ENCODE results near the gene CCHCR1. TPM values are rescaled to one million over a fixed set of nuclear protein-coding genes. Genes with fewer than 3 reads are reported as not detected.
"Not testable (repeated sequence)": the region's sequence is repeated elsewhere in the genome, so short reads cannot be mapped to it uniquely, and the experiment has no call there.

The CCHCR1 gene
- 10 to 100 TPM; 28.3 to 86.6 (median 36.2) TPM for total RNA-seq

GRCh38 chr6:31157513-31158139 is at the start of gene CCHCR1:
CCHCR1 (minus strand) TSS chr6:31157802; CDS start chr6:31157600, 202 bp downstream.
- Histone ChIP-seq H3K9me3 (no peaks in the 10 kb centered on the region), H3K36me3 (peaks cover 0 to 13% (median 0%) of the 10 kb centered on the region in 3 donors), H3K27me3 (no peaks in the 10 kb centered on the region), H3K27ac (peak within 1 kb of the TSS; percentile 55 to 85 (median 75)), H3K4me1 (peaks cover 0 to 22% (median 11%) of the 10 kb centered on the region in 4 donors), H3K4me3 (peak within 1 kb of the TSS; percentile 61 to 75 (median 66))
- DNase-seq, result no peak
- TF ChIP-seq POLR2A (IDR thresholded peaks at IDR 0.05) (no peak), CTCF (IDR thresholded peaks at IDR 0.05) (no peak)

GRCh38 chr6:31205638-31206037 is 48.0 kb upstream of the CCHCR1 start:
- H3K4me1 ChIP-seq, result peaks cover 0 to 32% (median 10%) of the 10 kb centered on the region in 4 donors
- TF ChIP-seq CTCF (IDR thresholded peaks at IDR 0.05) (no peak), POLR2A (IDR thresholded peaks at IDR 0.05) (no peak)
- no peaks in the 10 kb centered on the region for H3K27me3 ChIP-seq
- H3K27ac ChIP-seq, result peak overlapping the region in 2 of 4 donors; percentile 34 to 39
- DNase-seq, result peak in 1 of 3 donors; percentile 56
- H3K4me3 ChIP-seq, result no peak overlapping the region
- H3K9me3 ChIP-seq, result no peaks in the 10 kb centered on the region
- H3K36me3 ChIP-seq, result no peaks in the 10 kb centered on the region

- TF ChIP-seq CTCF (IDR thresholded peaks at IDR 0.05) (no peak), POLR2A (IDR thresholded peaks at IDR 0.05) (no peak)
Measured at GRCh38 chr6:31204751-31205145, 47.1 kb upstream of the CCHCR1 start.

GRCh38 chr6:31203345-31203979 is 45.9 kb upstream of the CCHCR1 start:
- DNase-seq, result peak in 2 of 3 donors; percentile 33 to 68
- H3K9me3 ChIP-seq, result no peaks in the 10 kb centered on the region
- H3K36me3 ChIP-seq, result no peaks in the 10 kb centered on the region
- peak overlapping the region; percentile 18 to 56 (median 41) for H3K4me3 ChIP-seq
- H3K27me3 ChIP-seq, result no peaks in the 10 kb centered on the region
- TF ChIP-seq CTCF (IDR thresholded peaks at IDR 0.05), result peak in 1 of 6 experiments; percentile 1
- TF ChIP-seq POLR2A (IDR thresholded peaks at IDR 0.05), result no peak
- peaks cover 0 to 46% (median 12%) of the 10 kb centered on the region in 4 donors for H3K4me1 ChIP-seq
- H3K27ac ChIP-seq, result peak overlapping the region; percentile 83 to 90 (median 89)

More at GRCh38 chr6:31204751-31205145, 47.1 kb upstream of the CCHCR1 start:
- Histone ChIP-seq H3K4me3 (peak overlapping the region in 2 of 4 donors; percentile 40 to 56), H3K36me3 (no peaks in the 10 kb centered on the region), H3K27me3 (no peaks in the 10 kb centered on the region), H3K4me1 (peaks cover 0 to 33% (median 10%) of the 10 kb centered on the region in 4 donors), H3K9me3 (no peaks in the 10 kb centered on the region), H3K27ac (peak overlapping the region; percentile 83 to 90 (median 89))
- DNase-seq, result peak in 1 of 3 donors; percentile 43

GRCh38 chr6:31202259-31203166 is 44.9 kb upstream of the CCHCR1 start:
- H3K4me3 ChIP-seq, result peak overlapping the region in 1 of 4 donors; percentile 14
- H3K36me3 ChIP-seq, result no peaks in the 10 kb centered on the region
- TF ChIP-seq POLR2A (IDR thresholded peaks at IDR 0.05) (no peak), CTCF (IDR thresholded peaks at IDR 0.05) (no peak)
- H3K4me1 ChIP-seq, result peaks cover 0 to 46% (median 12%) of the 10 kb centered on the region in 4 donors
- no peaks in the 10 kb centered on the region for H3K9me3 ChIP-seq
- peak overlapping the region; percentile 83 to 90 (median 89) for H3K27ac ChIP-seq
- H3K27me3 ChIP-seq, result no peaks in the 10 kb centered on the region
- DNase-seq, result peak in 1 of 3 donors; percentile 54

- not testable (repeated sequence) for DNase-seq, H3K36me3 ChIP-seq, H3K27me3 ChIP-seq, H3K9me3 ChIP-seq
- H3K27ac ChIP-seq, result peak overlapping the region; percentile 93 to 96 (median 96)
- peak overlapping the region in 3 of 4 donors; percentile 52 to 67 (median 57) for H3K4me3 ChIP-seq
- H3K4me1 ChIP-seq, result peaks cover 0 to 32% (median 15%) of the 10 kb centered on the region in 4 donors
Measured at GRCh38 chr6:31199105-31199452, 41.5 kb upstream of the CCHCR1 start.

Measured in Peyer's patch (tissue), 4 donors.